HL-60 (cell line): Measurements from ENCODE around the gene WDR47.

Source experiments
- DNase-seq, 2 experiments: peaks; one replicate each; pipeline ENCODE4 v3.0.0-alpha.2; 2010 to 2020; ENCODE audit warnings: low read depth in 1 of 2, low spot score in 1 of 2
- H3K27ac ChIP-seq: fragments of 250-450 bp; sonication (Bioruptor Pico); replicated peaks from 2 replicates; pipeline ENCODE4 v1.5.1; 2020; ENCODE audit warnings: mild to moderate bottlenecking, moderate library complexity
- H3K27me3 ChIP-seq: fragments of 250-450 bp; sonication (Bioruptor Pico); 2 replicates; pipeline ENCODE4 v1.5.1; 2021; ENCODE audit warnings: mild to moderate bottlenecking, moderate library complexity; ENCODE audit not compliant: insufficient read depth, poor library complexity, severe bottlenecking
- H3K4me3 ChIP-seq: replicated peaks from 2 replicates; pipeline ENCODE4 v1.5.1; 2011; ENCODE audit warnings: mild to moderate bottlenecking, control low read depth, low read length; ENCODE audit not compliant: insufficient read depth
- GABPA ChIP-seq: IDR thresholded peaks from 2 replicates; pipeline ENCODE4 v1.6.1; 2012; ENCODE audit warnings: low read depth
- POLR2AphosphoS5 ChIP-seq: IDR thresholded peaks from 2 replicates; pipeline ENCODE4 v1.6.1; 2012; ENCODE audit warnings: low read depth
- REST ChIP-seq: IDR thresholded peaks from 2 replicates; pipeline ENCODE4 v1.6.1; 2012; ENCODE audit warnings: low read depth; ENCODE audit not compliant: insufficient replicate concordance
- SPI1 ChIP-seq: IDR thresholded peaks from 2 replicates; pipeline ENCODE4 v1.6.1; 2012; ENCODE audit warnings: low read depth, mild to moderate bottlenecking, borderline replicate concordance
- TF ChIP-seq, protein P1 (sequence below): IDR thresholded peaks from one replicate; pipeline ENCODE4 v1.5.1; 2011; ENCODE audit warnings: low read length, control low read depth, inconsistent platforms; ENCODE audit not compliant: insufficient read depth

Gene WDR47

GRCh38 chr1:108955111-108955510 lies 86.8 kb downstream of the WDR47 start:
- Histone ChIP-seq H3K27ac (no peak overlapping the region), H3K27me3 (no peaks in the 10 kb centered on the region), H3K4me3 (no peak overlapping the region)
- TF ChIP-seq REST (no peak), SPI1 (no peak), POLR2AphosphoS5 (no peak), GABPA (no peak)
- TF ChIP-seq, protein P1, sequence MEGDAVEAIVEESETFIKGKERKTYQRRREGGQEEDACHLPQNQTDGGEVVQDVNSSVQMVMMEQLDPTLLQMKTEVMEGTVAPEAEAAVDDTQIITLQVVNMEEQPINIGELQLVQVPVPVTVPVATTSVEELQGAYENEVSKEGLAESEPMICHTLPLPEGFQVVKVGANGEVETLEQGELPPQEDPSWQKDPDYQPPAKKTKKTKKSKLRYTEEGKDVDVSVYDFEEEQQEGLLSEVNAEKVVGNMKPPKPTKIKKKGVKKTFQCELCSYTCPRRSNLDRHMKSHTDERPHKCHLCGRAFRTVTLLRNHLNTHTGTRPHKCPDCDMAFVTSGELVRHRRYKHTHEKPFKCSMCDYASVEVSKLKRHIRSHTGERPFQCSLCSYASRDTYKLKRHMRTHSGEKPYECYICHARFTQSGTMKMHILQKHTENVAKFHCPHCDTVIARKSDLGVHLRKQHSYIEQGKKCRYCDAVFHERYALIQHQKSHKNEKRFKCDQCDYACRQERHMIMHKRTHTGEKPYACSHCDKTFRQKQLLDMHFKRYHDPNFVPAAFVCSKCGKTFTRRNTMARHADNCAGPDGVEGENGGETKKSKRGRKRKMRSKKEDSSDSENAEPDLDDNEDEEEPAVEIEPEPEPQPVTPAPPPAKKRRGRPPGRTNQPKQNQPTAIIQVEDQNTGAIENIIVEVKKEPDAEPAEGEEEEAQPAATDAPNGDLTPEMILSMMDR, result no peak
- DNase-seq, result no peak

- TF ChIP-seq SPI1, result no peak
- no peak for TF ChIP-seq REST
- no peak for TF ChIP-seq GABPA
- TF ChIP-seq POLR2AphosphoS5, result no peak
- TF ChIP-seq, protein P1, result no peak
- Histone ChIP-seq H3K4me3 (no peak overlapping the region), H3K27ac (no peak overlapping the region)
Observed at GRCh38 chr1:108953452-108953851, 88.5 kb downstream of the WDR47 start.

DNA sequence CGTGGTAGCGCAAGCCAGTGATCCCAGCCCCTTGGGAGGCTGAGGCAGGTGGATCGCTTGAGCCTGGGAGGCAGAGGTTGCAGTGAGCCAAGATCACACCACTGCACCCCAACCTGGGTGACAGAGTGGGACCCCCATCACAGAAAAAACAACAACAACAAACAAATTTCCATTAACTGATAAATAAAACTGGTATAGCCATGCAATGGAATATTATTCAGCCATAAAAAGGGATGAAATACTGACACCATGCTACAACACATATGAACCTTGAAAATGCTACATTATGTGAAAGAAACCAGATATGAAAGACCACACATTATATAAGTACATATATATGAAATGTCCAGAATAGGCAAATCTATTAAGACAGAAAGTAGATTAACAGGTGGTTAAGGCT lies 90.7 kb downstream of the WDR47 start:
- no peaks in the 10 kb centered on the region for H3K27me3 ChIP-seq
- no peak for DNase-seq
- no peak for TF ChIP-seq GABPA
- TF ChIP-seq REST, result no peak
- TF ChIP-seq, protein P1, result no peak
- TF ChIP-seq SPI1, result no peak
- TF ChIP-seq POLR2AphosphoS5, result no peak

More at GRCh38 chr1:108953452-108953851, 88.5 kb downstream of the WDR47 start:
- no peaks in the 10 kb centered on the region for H3K27me3 ChIP-seq
- DNase-seq, result no peak

More for the DNA sequence above, 90.7 kb downstream of the WDR47 start:
- Histone ChIP-seq H3K27ac (no peak overlapping the region), H3K4me3 (no peak overlapping the region)
